ENCODE data around the gene RNF186.

The RNF186 gene

GRCh38 chr1:19812875-19813642, 2.0 kb downstream of the RNF186 start:
- peaks cover 37% of the 10 kb centered on the region for H3K4me1 Mint-ChIP-seq
- H3K27me3 Mint-ChIP-seq (ENCODE audit: low read depth): peaks cover 5% of the 10 kb centered on the region
- peaks cover 7% of the 10 kb centered on the region for H3K9me3 Mint-ChIP-seq
- TF ChIP-seq, protein P1, sequence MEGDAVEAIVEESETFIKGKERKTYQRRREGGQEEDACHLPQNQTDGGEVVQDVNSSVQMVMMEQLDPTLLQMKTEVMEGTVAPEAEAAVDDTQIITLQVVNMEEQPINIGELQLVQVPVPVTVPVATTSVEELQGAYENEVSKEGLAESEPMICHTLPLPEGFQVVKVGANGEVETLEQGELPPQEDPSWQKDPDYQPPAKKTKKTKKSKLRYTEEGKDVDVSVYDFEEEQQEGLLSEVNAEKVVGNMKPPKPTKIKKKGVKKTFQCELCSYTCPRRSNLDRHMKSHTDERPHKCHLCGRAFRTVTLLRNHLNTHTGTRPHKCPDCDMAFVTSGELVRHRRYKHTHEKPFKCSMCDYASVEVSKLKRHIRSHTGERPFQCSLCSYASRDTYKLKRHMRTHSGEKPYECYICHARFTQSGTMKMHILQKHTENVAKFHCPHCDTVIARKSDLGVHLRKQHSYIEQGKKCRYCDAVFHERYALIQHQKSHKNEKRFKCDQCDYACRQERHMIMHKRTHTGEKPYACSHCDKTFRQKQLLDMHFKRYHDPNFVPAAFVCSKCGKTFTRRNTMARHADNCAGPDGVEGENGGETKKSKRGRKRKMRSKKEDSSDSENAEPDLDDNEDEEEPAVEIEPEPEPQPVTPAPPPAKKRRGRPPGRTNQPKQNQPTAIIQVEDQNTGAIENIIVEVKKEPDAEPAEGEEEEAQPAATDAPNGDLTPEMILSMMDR (IDR thresholded peaks at IDR 0.05; ENCODE audit: unreplicated experiment in 3 of 3): no peak
- no peaks in the 10 kb centered on the region for H3K36me3 Mint-ChIP-seq (ENCODE audit: low read depth)
- peak overlapping the region in 1 of 3 experiments; percentile 3 for H3K27ac Mint-ChIP-seq
- no peak overlapping the region for H3K4me3 Mint-ChIP-seq

DNA sequence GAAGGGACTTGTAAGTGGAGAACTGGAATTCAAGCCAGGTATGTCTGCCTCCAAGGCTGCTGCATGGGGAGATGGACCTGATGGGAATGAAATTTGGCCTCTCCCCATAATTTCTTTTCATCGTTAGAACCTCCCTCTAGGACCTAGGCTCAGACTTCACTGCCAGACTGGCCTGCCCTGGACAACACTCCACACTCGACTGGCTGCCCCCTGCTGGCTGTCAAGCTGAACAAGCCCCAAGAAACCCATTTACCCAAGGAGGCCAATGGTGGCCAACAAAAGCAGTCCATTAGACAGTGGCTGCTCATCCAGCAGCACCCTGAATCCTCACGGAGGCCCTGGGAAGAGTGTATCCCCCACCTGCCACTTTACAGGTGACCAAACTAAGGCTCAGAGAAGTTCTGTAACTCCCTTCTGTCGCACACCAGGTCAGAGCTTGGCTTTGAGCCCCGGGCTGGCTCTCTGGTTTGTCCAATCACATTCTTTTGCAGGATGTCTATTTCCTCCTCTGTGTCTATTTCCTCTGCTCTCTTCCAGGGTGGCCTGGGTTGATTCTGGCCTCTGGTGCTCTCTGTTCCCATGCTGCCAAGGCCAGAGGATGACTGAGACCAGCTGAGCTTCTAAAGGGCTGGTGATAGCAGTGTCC, 3.8 kb downstream of the RNF186 start:
- Mint-ChIP-seq H3K36me3 (ENCODE audit: low read depth) (no peaks in the 10 kb centered on the region), H3K4me1 (peaks cover 29% of the 10 kb centered on the region), H3K9me3 (peaks cover 7% of the 10 kb centered on the region), H3K27me3 (ENCODE audit: low read depth) (peaks cover 5% of the 10 kb centered on the region), H3K27ac (no peak overlapping the region), H3K4me3 (no peak overlapping the region)
- TF ChIP-seq, protein P1 (IDR thresholded peaks at IDR 0.05; ENCODE audit: unreplicated experiment in 3 of 3): peak in 1 of 3 experiments; percentile 14

DNA sequence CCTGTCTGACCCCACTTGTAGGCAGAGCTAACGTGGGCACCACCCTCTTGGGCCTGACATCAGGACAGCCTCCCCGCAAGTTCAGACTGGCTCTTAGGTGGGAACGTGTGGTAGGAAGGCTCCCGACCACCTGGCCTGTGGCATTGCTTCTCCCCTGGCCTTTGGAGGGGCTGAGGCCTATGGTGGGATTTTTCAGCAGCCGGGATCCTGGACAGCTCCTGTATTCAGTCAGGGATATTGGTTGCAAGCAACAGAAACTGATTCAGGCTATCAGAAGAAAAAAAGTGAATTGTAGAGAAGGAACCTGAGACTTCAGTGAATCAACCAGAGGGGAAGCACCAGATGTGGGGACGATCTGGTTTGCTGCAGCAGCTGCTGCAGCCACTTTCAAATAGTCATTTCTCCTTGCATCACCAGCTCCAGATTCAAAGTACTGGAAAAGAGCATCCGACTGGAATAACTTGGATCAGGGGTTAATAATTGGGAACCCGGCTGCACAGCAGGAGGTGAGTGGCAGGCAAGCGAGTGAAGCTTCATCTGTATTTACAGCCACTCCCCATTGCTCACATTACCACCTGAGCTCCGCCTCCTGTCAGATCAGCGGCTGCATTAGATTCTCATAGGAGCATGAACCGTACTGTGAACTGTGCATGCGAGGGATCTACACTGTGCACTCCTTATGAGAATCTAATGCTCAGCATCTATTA, 5.9 kb downstream of the RNF186 start:
- no peak overlapping the region for H3K4me3 Mint-ChIP-seq
- no peaks in the 10 kb centered on the region for H3K36me3 Mint-ChIP-seq (ENCODE audit: low read depth)
- no peak overlapping the region for H3K27ac Mint-ChIP-seq
- TF ChIP-seq, protein P1 (IDR thresholded peaks at IDR 0.05; ENCODE audit: unreplicated experiment in 3 of 3): no peak
- H3K4me1 Mint-ChIP-seq: peaks cover 16% of the 10 kb centered on the region
- peaks cover 10% of the 10 kb centered on the region for H3K27me3 Mint-ChIP-seq (ENCODE audit: low read depth)
- peaks cover 7% of the 10 kb centered on the region for H3K9me3 Mint-ChIP-seq

DNA sequence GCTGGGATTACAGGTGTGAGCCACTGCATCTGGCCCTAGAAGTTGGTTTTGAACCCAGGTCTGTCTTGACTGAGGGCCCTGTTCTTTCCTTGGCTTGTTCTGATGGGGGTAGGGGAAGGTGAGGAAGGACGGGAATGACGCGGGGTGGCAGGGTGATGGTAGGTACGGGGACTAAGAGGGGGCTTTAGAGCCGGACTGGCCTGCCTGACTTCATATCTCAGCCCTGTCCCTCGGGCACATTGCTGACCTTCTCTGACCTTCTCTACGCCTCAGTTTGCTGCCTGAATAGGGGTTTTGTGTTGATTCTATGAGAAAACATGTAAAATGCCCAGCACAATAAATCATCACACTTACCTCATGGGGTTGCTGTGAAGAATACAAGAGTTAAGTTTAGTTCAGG, 6.7 kb downstream of the RNF186 start:
- Mint-ChIP-seq H3K27me3 (ENCODE audit: low read depth) (peaks cover 10% of the 10 kb centered on the region), H3K4me3 (no peak overlapping the region), H3K36me3 (ENCODE audit: low read depth) (no peaks in the 10 kb centered on the region), H3K4me1 (peaks cover 9% of the 10 kb centered on the region), H3K9me3 (peaks cover 7% of the 10 kb centered on the region), H3K27ac (peak overlapping the region in 1 of 3 experiments; percentile 41)
- TF ChIP-seq, protein P1 (IDR thresholded peaks at IDR 0.05; ENCODE audit: unreplicated experiment in 3 of 3): no peak

DNA sequence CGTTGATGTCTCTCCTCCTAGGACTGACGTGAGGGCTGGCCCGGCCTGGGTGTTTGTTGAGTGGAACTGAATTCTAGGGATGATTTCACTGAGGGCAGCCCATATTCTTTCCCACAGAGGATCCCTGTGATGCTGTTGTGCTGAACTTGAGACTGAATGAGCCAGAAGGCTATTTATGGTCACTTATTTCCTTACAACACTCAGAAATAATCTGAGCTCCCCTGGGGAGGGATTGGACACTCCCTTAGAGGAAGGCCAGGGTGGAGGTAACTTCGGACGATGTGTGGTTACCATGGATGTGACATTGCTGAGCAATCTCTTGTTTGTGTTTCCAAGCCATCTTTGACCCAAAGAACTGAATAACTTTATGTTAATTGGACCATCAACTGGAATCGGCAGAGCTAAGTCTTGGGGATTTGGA, 10.2 kb downstream of the RNF186 start:
- H3K4me1 Mint-ChIP-seq: peaks cover 6% of the 10 kb centered on the region
- TF ChIP-seq, protein P1 (IDR thresholded peaks at IDR 0.05; ENCODE audit: unreplicated experiment in 3 of 3): no peak
- no peak overlapping the region for H3K4me3 Mint-ChIP-seq
- peaks cover 30% of the 10 kb centered on the region for H3K27me3 Mint-ChIP-seq (ENCODE audit: low read depth)
- H3K36me3 Mint-ChIP-seq (ENCODE audit: low read depth): no peaks in the 10 kb centered on the region
- H3K9me3 Mint-ChIP-seq: peaks cover 5% of the 10 kb centered on the region
- H3K27ac Mint-ChIP-seq: peak overlapping the region; percentile 47 to 89 (median 52)
